Karpas-422 (cell line): ENCODE results near the gene DIAPH3. TPM values are rescaled to one million over a fixed set of nuclear protein-coding genes. Genes with fewer than 3 reads are reported as not detected.
A peak's percentile ranks its signal among the peaks of the same experiment; 100 is the strongest.

Source experiments
- DNase-seq: peaks from one replicate; pipeline ENCODE4 v3.0.0-alpha.2; 2015
- H2AFZ ChIP-seq: fragments of 200-600 bp; sonication (generic); 2 replicates; pipeline ENCODE4 v1.6.1; 2014; ENCODE audit warnings: antibody characterized with exemption, low read length, mixed read lengths
- H3K27ac ChIP-seq: fragments of 200-600 bp; sonication (generic); 2 replicates; pipeline ENCODE4 v1.5.1; 2014; ENCODE audit warnings: mild to moderate bottlenecking, low read length, moderate library complexity
- H3K27me3 ChIP-seq: fragments of 200-600 bp; sonication (generic); 2 replicates; pipeline ENCODE4 v1.6.1; 2014; ENCODE audit warnings: low read length, mixed read lengths
- H3K36me3 ChIP-seq: fragments of 200-600 bp; sonication (generic); 2 replicates; pipeline ENCODE4 v1.6.1; 2014; ENCODE audit warnings: low read length, mixed read lengths; ENCODE audit not compliant: insufficient read depth
- H3K4me1 ChIP-seq: fragments of 200-600 bp; sonication (generic); 2 replicates; pipeline ENCODE4 v1.6.1; 2014; ENCODE audit warnings: mild to moderate bottlenecking, low read length, mixed read lengths
- H3K4me2 ChIP-seq: fragments of 200-600 bp; sonication (generic); 2 replicates; pipeline ENCODE4 v1.6.1; 2014; ENCODE audit warnings: low read length, low read depth, mild to moderate bottlenecking; ENCODE audit not compliant: poor library complexity, severe bottlenecking
- H3K4me3 ChIP-seq: fragments of 200-600 bp; sonication (generic); 2 replicates; pipeline ENCODE4 v1.5.1; 2014; ENCODE audit warnings: mild to moderate bottlenecking, antibody characterized with exemption, low read length, mixed read lengths
- H3K79me2 ChIP-seq: fragments of 200-600 bp; sonication (generic); 2 replicates; pipeline ENCODE4 v1.6.1; 2014; ENCODE audit warnings: mild to moderate bottlenecking, low read length, mixed read lengths
- H3K9ac ChIP-seq: fragments of 200-600 bp; sonication (generic); 2 replicates; pipeline ENCODE4 v1.6.0; 2014; ENCODE audit warnings: low read length
- H3K9me2 ChIP-seq: fragments of 200-600 bp; sonication (generic), shearing (Covaris generic); replicated peaks from 2 replicates; pipeline ENCODE4 v1.6.0; 2014; ENCODE audit warnings: mild to moderate bottlenecking, low read length, moderate library complexity; ENCODE audit not compliant: insufficient read depth
- H3K9me3 ChIP-seq: fragments of 300-700, 200-600 bp; sonication (generic); 2 replicates; pipeline ENCODE4 v1.6.1; 2014; ENCODE audit warnings: low read length, mixed read lengths
- H4K20me1 ChIP-seq: fragments of 200-600 bp; sonication (generic); 2 replicates; pipeline ENCODE4 v1.6.1; 2014; ENCODE audit warnings: mild to moderate bottlenecking, antibody characterized with exemption, low read length, low read depth; ENCODE audit not compliant: insufficient read depth
- total RNA-seq: library from RNA; depleted of rRNA; stranded (reverse); fragments of >200 nt; shearing (Covaris generic); gene quantifications from 2 replicates; pipeline ENCODE4 v1.2.3, GENCODE V29; 2014; ENCODE audit warnings: low replicate concordance

Gene DIAPH3
- total RNA-seq, 1 experiment from 2014 or later: 10.0 TPM

DNA sequence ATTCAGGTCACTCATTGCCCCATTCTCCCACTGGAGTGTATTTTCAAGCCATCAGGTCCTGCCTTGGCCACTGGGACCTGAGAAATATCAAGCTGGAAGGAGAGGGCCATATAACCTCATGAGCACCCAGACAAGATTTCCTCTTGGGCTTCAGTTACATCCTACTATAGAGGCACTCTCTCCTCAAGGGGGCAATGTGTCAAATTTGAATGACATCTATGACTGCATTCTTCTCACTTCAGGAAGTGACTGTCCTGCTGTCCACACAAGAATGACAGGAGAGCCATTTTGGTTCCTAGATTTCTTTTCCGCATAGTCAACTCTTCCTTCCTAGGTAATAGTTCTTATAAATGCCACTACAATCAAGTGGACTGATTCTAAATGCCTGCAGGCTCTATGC, 416.2 kb downstream of the DIAPH3 start:
- no peak overlapping the region for H2AFZ ChIP-seq
- H3K9me3 ChIP-seq: no peaks in the 10 kb centered on the region
- no peaks in the 10 kb centered on the region for H3K79me2 ChIP-seq
- H3K9ac ChIP-seq: no peak overlapping the region
- H3K4me3 ChIP-seq: no peak overlapping the region
- H3K9me2 ChIP-seq: no peaks in the 10 kb centered on the region
- DNase-seq: peak; percentile 78
- H4K20me1 ChIP-seq: no peaks in the 10 kb centered on the region
- H3K27ac ChIP-seq: no peak overlapping the region
- no peaks in the 10 kb centered on the region for H3K36me3 ChIP-seq
- H3K27me3 ChIP-seq: no peaks in the 10 kb centered on the region
- no peak overlapping the region for H3K4me2 ChIP-seq
- peaks cover 11% of the 10 kb centered on the region for H3K4me1 ChIP-seq

DNA sequence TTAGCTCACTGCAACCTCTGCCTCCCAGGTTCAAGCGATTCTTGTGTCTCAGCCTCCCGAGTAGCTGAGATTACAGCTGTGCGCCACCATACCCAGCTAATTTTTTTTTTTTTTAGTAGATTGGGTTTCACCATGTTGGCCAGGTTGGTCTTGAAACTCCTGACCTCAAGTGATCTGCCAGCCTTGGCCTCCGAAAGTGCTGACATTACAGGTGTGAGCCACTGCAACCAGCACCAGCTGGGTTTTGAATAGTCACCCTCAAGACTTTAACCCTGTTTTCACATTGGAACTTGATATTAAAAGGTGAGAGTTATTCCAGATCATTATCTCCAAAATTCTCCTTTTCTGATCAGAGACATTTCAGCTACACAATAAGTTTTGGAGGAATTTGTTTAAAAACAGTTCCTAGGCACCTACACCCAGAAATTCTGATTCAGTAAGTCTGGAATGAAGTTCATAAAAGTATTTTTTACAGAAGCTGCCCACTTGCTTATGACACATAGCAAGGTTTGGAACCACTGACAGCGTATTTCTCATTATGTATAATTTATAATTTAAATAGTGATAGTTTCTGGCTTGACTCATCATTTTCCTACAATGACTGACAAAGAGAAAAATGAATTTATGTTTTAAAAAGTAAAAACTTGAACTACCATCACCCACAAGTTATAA, 417.3 kb downstream of the DIAPH3 start:
- H3K36me3 ChIP-seq: no peaks in the 10 kb centered on the region
- no peak overlapping the region for H2AFZ ChIP-seq
- no peaks in the 10 kb centered on the region for H3K9me2 ChIP-seq
- H3K4me3 ChIP-seq: no peak overlapping the region
- H3K27ac ChIP-seq: no peak overlapping the region
- no peaks in the 10 kb centered on the region for H3K9me3 ChIP-seq
- no peak for DNase-seq
- H4K20me1 ChIP-seq: no peaks in the 10 kb centered on the region
- no peak overlapping the region for H3K4me2 ChIP-seq
- no peak overlapping the region for H3K9ac ChIP-seq
- no peaks in the 10 kb centered on the region for H3K79me2 ChIP-seq
- H3K27me3 ChIP-seq: no peaks in the 10 kb centered on the region
- peaks cover 11% of the 10 kb centered on the region for H3K4me1 ChIP-seq

DNA sequence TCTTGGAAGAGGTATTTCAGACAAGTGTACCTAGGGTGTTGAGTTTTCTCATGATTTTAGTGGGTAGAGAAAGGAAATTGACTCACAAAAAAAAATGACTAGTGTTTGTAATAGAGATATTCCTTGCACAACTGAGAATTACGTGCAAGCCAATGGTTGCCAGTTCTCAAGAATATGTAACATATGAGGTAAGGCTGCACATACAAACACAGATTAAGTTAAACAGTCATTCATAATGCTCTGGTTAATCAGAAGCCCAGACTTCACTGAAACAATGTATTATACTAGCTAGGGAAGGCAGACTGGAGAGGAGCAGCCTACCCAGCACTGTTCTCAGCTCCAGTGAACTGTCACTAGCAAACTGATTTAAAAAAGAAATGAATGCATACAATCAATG, 418.3 kb downstream of the DIAPH3 start:
- no peak overlapping the region for H3K27ac ChIP-seq
- no peak overlapping the region for H3K4me3 ChIP-seq
- no peak overlapping the region for H2AFZ ChIP-seq
- DNase-seq: no peak
- H3K27me3 ChIP-seq: no peaks in the 10 kb centered on the region
- H3K9me2 ChIP-seq: no peaks in the 10 kb centered on the region
- H3K36me3 ChIP-seq: no peaks in the 10 kb centered on the region
- no peaks in the 10 kb centered on the region for H4K20me1 ChIP-seq
- no peaks in the 10 kb centered on the region for H3K79me2 ChIP-seq
- H3K9ac ChIP-seq: no peak overlapping the region
- H3K4me2 ChIP-seq: no peak overlapping the region
- peaks cover 11% of the 10 kb centered on the region for H3K4me1 ChIP-seq
- no peaks in the 10 kb centered on the region for H3K9me3 ChIP-seq

- no peak for DNase-seq
- H3K36me3 ChIP-seq: no peaks in the 10 kb centered on the region
- no peaks in the 10 kb centered on the region for H3K9me2 ChIP-seq
- H3K9ac ChIP-seq: no peak overlapping the region
- no peak overlapping the region for H2AFZ ChIP-seq
- no peak overlapping the region for H3K4me2 ChIP-seq
- no peaks in the 10 kb centered on the region for H4K20me1 ChIP-seq
- no peak overlapping the region for H3K4me3 ChIP-seq
- H3K79me2 ChIP-seq: no peaks in the 10 kb centered on the region
- H3K4me1 ChIP-seq: peaks cover 11% of the 10 kb centered on the region
- no peaks in the 10 kb centered on the region for H3K27me3 ChIP-seq
- H3K9me3 ChIP-seq: no peaks in the 10 kb centered on the region
- no peak overlapping the region for H3K27ac ChIP-seq
Measured at GRCh38 chr13:59744747-59745391, 418.9 kb downstream of the DIAPH3 start.

DNA sequence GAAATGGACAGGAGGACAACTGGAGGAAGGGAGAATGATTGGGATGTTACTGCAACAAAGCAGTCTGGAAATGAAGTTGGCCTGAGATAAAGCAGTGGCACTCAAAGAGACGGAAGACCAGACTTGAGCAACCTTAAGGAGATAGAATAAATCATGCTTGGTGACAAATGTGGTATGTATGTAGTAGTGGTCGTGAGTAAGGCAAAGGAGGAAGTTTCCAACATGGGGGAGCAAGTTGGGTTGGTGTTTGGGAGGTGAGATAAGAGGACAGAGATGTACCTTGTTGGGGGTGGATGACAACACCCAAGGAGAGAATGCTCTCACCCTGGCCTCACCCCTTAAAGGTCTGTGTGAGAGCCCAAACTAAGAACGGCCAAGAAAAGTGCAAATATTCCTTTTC, 420.5 kb downstream of the DIAPH3 start:
- Histone ChIP-seq H4K20me1 (no peaks in the 10 kb centered on the region), H3K9ac (no peak overlapping the region), H3K9me3 (no peaks in the 10 kb centered on the region), H3K36me3 (no peaks in the 10 kb centered on the region), H2AFZ (no peak overlapping the region), H3K4me1 (peaks cover 11% of the 10 kb centered on the region), H3K27me3 (no peaks in the 10 kb centered on the region), H3K9me2 (no peaks in the 10 kb centered on the region), H3K79me2 (no peaks in the 10 kb centered on the region), H3K4me3 (no peak overlapping the region), H3K27ac (no peak overlapping the region), H3K4me2 (no peak overlapping the region)
- DNase-seq: no peak

- no peak overlapping the region for H3K4me2 ChIP-seq
- H3K4me3 ChIP-seq: no peak overlapping the region
- H2AFZ ChIP-seq: no peak overlapping the region
- H4K20me1 ChIP-seq: no peaks in the 10 kb centered on the region
- no peaks in the 10 kb centered on the region for H3K79me2 ChIP-seq
- H3K36me3 ChIP-seq: no peaks in the 10 kb centered on the region
- DNase-seq: no peak
- H3K9me3 ChIP-seq: no peaks in the 10 kb centered on the region
- H3K27ac ChIP-seq: no peak overlapping the region
- peaks cover 4% of the 10 kb centered on the region for H3K4me1 ChIP-seq
- H3K9me2 ChIP-seq: no peaks in the 10 kb centered on the region
- no peak overlapping the region for H3K9ac ChIP-seq
- H3K27me3 ChIP-seq: no peaks in the 10 kb centered on the region
Measured at GRCh38 chr13:59742467-59742866, 421.3 kb downstream of the DIAPH3 start.

GRCh38 chr13:59738921-59739320, 424.8 kb downstream of the DIAPH3 start:
- Histone ChIP-seq H3K27ac (no peak overlapping the region), H2AFZ (no peak overlapping the region), H3K4me2 (no peak overlapping the region), H3K9ac (no peak overlapping the region), H3K79me2 (no peaks in the 10 kb centered on the region), H3K9me2 (no peaks in the 10 kb centered on the region), H3K4me3 (no peak overlapping the region), H3K4me1 (peaks cover 15% of the 10 kb centered on the region), H3K36me3 (no peaks in the 10 kb centered on the region), H3K27me3 (no peaks in the 10 kb centered on the region), H3K9me3 (no peaks in the 10 kb centered on the region), H4K20me1 (no peaks in the 10 kb centered on the region)
- no peak for DNase-seq

DNA sequence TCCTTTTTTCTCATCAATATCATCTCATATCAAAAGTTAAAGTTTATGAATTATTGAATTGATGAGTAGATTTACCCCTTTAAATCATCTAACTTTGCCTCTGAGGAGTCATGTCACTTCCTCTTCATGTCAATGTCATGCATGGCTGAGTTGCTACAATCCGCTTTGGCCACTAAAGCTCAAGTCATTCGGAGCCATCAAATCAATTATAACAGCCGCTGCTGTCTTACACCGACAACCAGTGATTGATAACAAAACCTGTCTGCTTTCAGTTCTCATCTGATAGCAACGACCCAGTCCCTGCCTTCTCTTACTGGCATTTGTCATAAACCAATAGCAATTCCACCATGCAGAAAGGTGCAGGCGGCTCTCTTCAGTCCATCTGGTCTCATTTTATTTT, 429.3 kb downstream of the DIAPH3 start:
- Histone ChIP-seq H3K4me1 (peaks cover 20% of the 10 kb centered on the region), H3K9me3 (no peaks in the 10 kb centered on the region), H3K27me3 (no peaks in the 10 kb centered on the region), H3K9me2 (no peaks in the 10 kb centered on the region), H3K36me3 (no peaks in the 10 kb centered on the region), H3K9ac (peak overlapping the region; percentile 38; the same call in 1 of the 2 replicates), H4K20me1 (no peaks in the 10 kb centered on the region), H3K27ac (peak overlapping the region; percentile 75), H2AFZ (peak overlapping the region; percentile 73; the same call in 1 of the 2 replicates), H3K4me2 (peak overlapping the region; percentile 72), H3K4me3 (peak overlapping the region; percentile 49), H3K79me2 (0 out of 2 replicates have a peak, but pooled peaks cover 3% of the 10 kb centered on the region)
- peak; percentile 83 for DNase-seq
